PC-3 (cell line): ENCODE results near the gene NDUFA9. TPM values are rescaled to one million over a fixed set of nuclear protein-coding genes. Genes with fewer than 3 reads are reported as not detected.

Experiments
- ATAC-seq: fragments of 200-7000 bp; cut with Tn5 transposase; 2 replicates; pipeline ENCODE4 v1.9.1; 2020; ENCODE audit warnings: mild to moderate bottlenecking, moderate library complexity
- BruUV-seq: library from RNA; stranded (reverse); fragments of 400-500 nt; replicated peaks from 2 replicates; lab custom pipeline; 2021; lab: Mats Ljungman, UMichigan
- CTCF ChIA-PET: fragments of 300-600 bp; sonication (Branson Sonifier 250); formaldehyde crosslinking; loops from one replicate; lab custom pipeline; 2022; ENCODE audit warnings: antibody characterized with exemption; lab: Charles Lee
- POLR2A ChIA-PET: fragments of 300-600 bp; sonication (Branson Sonifier 250); formaldehyde crosslinking; loops from one replicate; lab custom pipeline; 2022; ENCODE audit warnings: antibody characterized with exemption; ENCODE audit not compliant: unreplicated experiment; lab: Charles Lee
- DNase-seq: peaks from one replicate; pipeline ENCODE4 v3.0.0-alpha.2; 2015
- H2AFZ ChIP-seq: fragments of 300-600 bp; sonication (generic); 2 replicates; pipeline ENCODE4 v1.6.0; 2016; ENCODE audit warnings: antibody characterized with exemption, low read length
- H3F3A ChIP-seq: fragments of 300-600 bp; sonication (generic); one replicate; pipeline ENCODE4 v1.6.0; 2017; ENCODE audit warnings: antibody characterized with exemption, low read length, control low read depth, mild to moderate bottlenecking; ENCODE audit not compliant: unreplicated experiment
- H3K27ac ChIP-seq: fragments of 300-600 bp; sonication (generic); 2 replicates; pipeline ENCODE4 v1.5.1; 2016; ENCODE audit warnings: mild to moderate bottlenecking, low read length
- H3K27me3 ChIP-seq: fragments of 300-600 bp; sonication (generic); 2 replicates; pipeline ENCODE4 v1.6.1; 2016; ENCODE audit warnings: low read length, mixed read lengths
- H3K36me3 ChIP-seq: fragments of 300-600 bp; sonication (generic); 2 replicates; pipeline ENCODE4 v1.6.1; 2016; ENCODE audit warnings: low read depth, mixed run types, low read length, mixed read lengths
- H3K4me1 ChIP-seq: fragments of 300-600 bp; sonication (generic); 2 replicates; pipeline ENCODE4 v1.5.1; 2016; ENCODE audit warnings: low read length; ENCODE audit not compliant: insufficient read depth
- H3K4me2 ChIP-seq: fragments of 300-600 bp; sonication (generic); 2 replicates; pipeline ENCODE4 v1.6.0; 2016; ENCODE audit warnings: low read length
- H3K4me3 ChIP-seq: fragments of 300-600 bp; sonication (generic); 2 replicates; pipeline ENCODE4 v1.5.1; 2016; ENCODE audit warnings: mild to moderate bottlenecking, low read length, mixed read lengths
- H3K79me2 ChIP-seq: fragments of 300-600 bp; sonication (generic); 2 replicates; pipeline ENCODE4 v1.6.1; 2017; ENCODE audit warnings: low read length, mixed read lengths
- H3K9ac ChIP-seq: fragments of 300-600 bp; sonication (generic); 2 replicates; pipeline ENCODE4 v1.6.0; 2016; ENCODE audit warnings: mild to moderate bottlenecking, low read length
- H3K9me2 ChIP-seq: fragments of 300-600 bp; sonication (generic); replicated peaks from 2 replicates; pipeline ENCODE4 v1.6.1; 2016; ENCODE audit warnings: mixed run types, low read length, mixed read lengths
- H3K9me3 ChIP-seq: fragments of 300-600 bp; sonication (generic); 2 replicates; pipeline ENCODE4 v1.6.1; 2016; ENCODE audit warnings: low read length, mixed read lengths
- H4K20me1 ChIP-seq: fragments of 300-600 bp; sonication (generic); 2 replicates; pipeline ENCODE4 v1.6.1; 2016; ENCODE audit warnings: low read length, mixed read lengths
- CTCF ChIP-seq: fragments of 300-600 bp; sonication (generic); conservative IDR thresholded peaks from 2 replicates; pipeline ENCODE4 v1.5.1; 2017; ENCODE audit warnings: antibody characterized with exemption, low read depth, mild to moderate bottlenecking, low read length
- EZH2 ChIP-seq: fragments of 300-600 bp; sonication (generic); IDR thresholded peaks from one replicate; pipeline ENCODE4 v1.6.1; 2017; ENCODE audit warnings: antibody characterized with exemption, mild to moderate bottlenecking, low read length; ENCODE audit not compliant: unreplicated experiment
- EZH2phosphoT487 ChIP-seq: fragments of 300-600 bp; sonication (generic); IDR thresholded peaks from 2 replicates; pipeline ENCODE4 v1.6.1; 2018; ENCODE audit warnings: mild to moderate bottlenecking, antibody characterized with exemption, low read length, borderline replicate concordance
- intact Hi-C: fragments of 100-400 bp; cut with micrococcal nuclease; formaldehyde crosslinking; loops from 2 replicates; pipeline ENCODE4 v1.9.0; 2023
- total RNA-seq: library from RNA; depleted of rRNA; stranded (reverse); fragments of >200 nt; gene quantifications from 2 replicates; pipeline ENCODE4 v1.2.3, GENCODE V29; 2014

NDUFA9 gene
- total RNA-seq, 1 experiment from 2014 or later: 71.5 TPM

GRCh38 chr12:4665236-4665635, 16.3 kb downstream of the NDUFA9 start:
- Histone ChIP-seq H3K9ac (no peak overlapping the region), H3K79me2 (no peaks in the 10 kb centered on the region), H3F3A (no peaks in the 10 kb centered on the region), H3K4me3 (no peak overlapping the region), H3K9me3 (0 out of 2 replicates have a peak, but pooled peaks cover under 1% of the 10 kb centered on the region), H3K4me2 (no peak overlapping the region), H3K4me1 (no peaks in the 10 kb centered on the region; the same call in 1 of the 2 replicates), H2AFZ (no peak overlapping the region), H4K20me1 (no peaks in the 10 kb centered on the region), H3K9me2 (no peaks in the 10 kb centered on the region), H3K27me3 (no peaks in the 10 kb centered on the region), H3K27ac (no peak overlapping the region), H3K36me3 (peaks cover 69% of the 10 kb centered on the region)
- POLR2A ChIA-PET: no interaction called here
- intact Hi-C loops: no loop called here
- CTCF ChIA-PET: no interaction called here
- TF ChIP-seq CTCF (no peak), EZH2phosphoT487 (no peak), EZH2 (no peak)
- no TSS peak for BruUV-seq
- ATAC-seq (no peak), DNase-seq (no peak)

GRCh38 chr12:4679711-4680110, 30.8 kb downstream of the NDUFA9 start:
- Histone ChIP-seq H3K79me2 (no peaks in the 10 kb centered on the region), H3K4me2 (no peak overlapping the region), H3K27me3 (no peaks in the 10 kb centered on the region), H3K9me2 (no peaks in the 10 kb centered on the region), H2AFZ (no peak overlapping the region), H3K9ac (no peak overlapping the region), H3K4me3 (no peak overlapping the region), H3K9me3 (no peaks in the 10 kb centered on the region), H3K36me3 (peaks cover 3% of the 10 kb centered on the region; the same call in 1 of the 2 replicates), H3F3A (no peaks in the 10 kb centered on the region), H4K20me1 (no peaks in the 10 kb centered on the region), H3K4me1 (no peaks in the 10 kb centered on the region), H3K27ac (no peak overlapping the region)
- BruUV-seq: no TSS peak
- ATAC-seq (no peak), DNase-seq (no peak)
- TF ChIP-seq EZH2phosphoT487: no peak
- TF ChIP-seq EZH2: no peak
- TF ChIP-seq CTCF: no peak
- ChIA-PET POLR2A (no interaction called here), CTCF (no interaction called here)
- intact Hi-C loops: no loop called here

GRCh38 chr12:4681732-4682131, 32.8 kb downstream of the NDUFA9 start:
- H3K9me3 ChIP-seq: no peaks in the 10 kb centered on the region
- no peak overlapping the region for H3K27ac ChIP-seq
- ChIA-PET CTCF (no interaction called here), POLR2A (no interaction called here)
- no peak overlapping the region for H3K9ac ChIP-seq
- TF ChIP-seq EZH2 (no peak), EZH2phosphoT487 (no peak)
- H3K4me3 ChIP-seq: no peak overlapping the region
- H3K9me2 ChIP-seq: no peaks in the 10 kb centered on the region
- no peaks in the 10 kb centered on the region for H3F3A ChIP-seq
- H3K27me3 ChIP-seq: no peaks in the 10 kb centered on the region
- no TSS peak for BruUV-seq
- intact Hi-C loops: no loop called here
- no peak overlapping the region for H2AFZ ChIP-seq
- ATAC-seq: no peak
- no peak for DNase-seq
- H3K4me2 ChIP-seq: no peak overlapping the region
- no peaks in the 10 kb centered on the region for H4K20me1 ChIP-seq
- H3K79me2 ChIP-seq: no peaks in the 10 kb centered on the region
- peaks cover 6% of the 10 kb centered on the region for H3K36me3 ChIP-seq
- H3K4me1 ChIP-seq: no peaks in the 10 kb centered on the region
